Measurements from ENCODE around the gene PRKAR2B. TPM values are rescaled to one million over a fixed set of nuclear protein-coding genes. Genes with fewer than 3 reads are reported as not detected.

The PRKAR2B gene
- total RNA-seq, 4 donors from 2014 or later: 97.3 to 411 (median 236) TPM

GRCh38 chr7:107105591-107106245 lies 61.2 kb downstream of the PRKAR2B start:
- no peak for DNase-seq (ENCODE audit: low spot score)
- TF ChIP-seq CTCF (IDR thresholded peaks at IDR 0.05): no peak
- no peak for ATAC-seq (ENCODE audit: low FRiP score)

GRCh38 chr7:107108793-107109371 lies 64.4 kb downstream of the PRKAR2B start:
- no peak for TF ChIP-seq CTCF (IDR thresholded peaks at IDR 0.05)
- ATAC-seq (ENCODE audit: low FRiP score): no peak
- no peak for DNase-seq (ENCODE audit: low spot score)

- DNase-seq (ENCODE audit: low spot score): no peak
- TF ChIP-seq CTCF (IDR thresholded peaks at IDR 0.05): no peak
- no peak for ATAC-seq (ENCODE audit: low FRiP score)
These were observed 65.5 kb downstream of the PRKAR2B start for GRCh38 chr7:107109955-107110354.

- DNase-seq (ENCODE audit: low spot score) (no peak), ATAC-seq (ENCODE audit: low FRiP score) (no peak)
- TF ChIP-seq CTCF (IDR thresholded peaks at IDR 0.05): no peak
These were observed 66.7 kb downstream of the PRKAR2B start for GRCh38 chr7:107111196-107111595.

GRCh38 chr7:107113866-107114265 lies 69.4 kb downstream of the PRKAR2B start:
- ATAC-seq (ENCODE audit: low FRiP score): no peak
- no peak for DNase-seq (ENCODE audit: low spot score)
- TF ChIP-seq CTCF (IDR thresholded peaks at IDR 0.05): no peak

- ATAC-seq (ENCODE audit: low FRiP score) (no peak), DNase-seq (ENCODE audit: low spot score) (no peak)
- no peak for TF ChIP-seq CTCF (IDR thresholded peaks at IDR 0.05)
These were observed 70.6 kb downstream of the PRKAR2B start for GRCh38 chr7:107115114-107115513.

All from omental fat pad (tissue), 4 donors.